Kidney epithelial cell (primary cell): ENCODE data around the gene LCOR. TPM values are rescaled to one million over a fixed set of nuclear protein-coding genes. Genes with fewer than 3 reads are reported as not detected.

ENCODE experiments used
- DNase-seq: peaks from one replicate; pipeline ENCODE4 v3.0.0-alpha.2; 2010; ENCODE audit warnings: low read depth
- H3K27me3 ChIP-seq: 2 replicates; pipeline ENCODE4 v1.6.0; 2011; ENCODE audit warnings: low read length; ENCODE audit not compliant: control insufficient read depth, insufficient read depth
- H3K36me3 ChIP-seq: 2 replicates; pipeline ENCODE4 v1.5.1; 2011; ENCODE audit warnings: low read length; ENCODE audit not compliant: control insufficient read depth, insufficient read depth
- H3K4me3 ChIP-seq: 2 replicates; pipeline ENCODE4 v1.5.1; 2011; ENCODE audit warnings: low read depth, mild to moderate bottlenecking, control low read depth, low read length
- total RNA-seq: library from RNA; depleted of rRNA; stranded (reverse); fragments of >200 nt; gene quantifications from 2 replicates; pipeline ENCODE4 v1.2.3, GENCODE V29; 2015
- TF ChIP-seq, protein P1 (sequence below): IDR thresholded peaks from 2 replicates; pipeline ENCODE4 v1.5.1; 2011; ENCODE audit warnings: mild to moderate bottlenecking, moderate library complexity, low read length, control low read depth, inconsistent platforms; ENCODE audit not compliant: insufficient read depth, poor library complexity, severe bottlenecking

LCOR gene
- total RNA-seq, 1 donor from 2014 or later = 29.8 TPM

DNA sequence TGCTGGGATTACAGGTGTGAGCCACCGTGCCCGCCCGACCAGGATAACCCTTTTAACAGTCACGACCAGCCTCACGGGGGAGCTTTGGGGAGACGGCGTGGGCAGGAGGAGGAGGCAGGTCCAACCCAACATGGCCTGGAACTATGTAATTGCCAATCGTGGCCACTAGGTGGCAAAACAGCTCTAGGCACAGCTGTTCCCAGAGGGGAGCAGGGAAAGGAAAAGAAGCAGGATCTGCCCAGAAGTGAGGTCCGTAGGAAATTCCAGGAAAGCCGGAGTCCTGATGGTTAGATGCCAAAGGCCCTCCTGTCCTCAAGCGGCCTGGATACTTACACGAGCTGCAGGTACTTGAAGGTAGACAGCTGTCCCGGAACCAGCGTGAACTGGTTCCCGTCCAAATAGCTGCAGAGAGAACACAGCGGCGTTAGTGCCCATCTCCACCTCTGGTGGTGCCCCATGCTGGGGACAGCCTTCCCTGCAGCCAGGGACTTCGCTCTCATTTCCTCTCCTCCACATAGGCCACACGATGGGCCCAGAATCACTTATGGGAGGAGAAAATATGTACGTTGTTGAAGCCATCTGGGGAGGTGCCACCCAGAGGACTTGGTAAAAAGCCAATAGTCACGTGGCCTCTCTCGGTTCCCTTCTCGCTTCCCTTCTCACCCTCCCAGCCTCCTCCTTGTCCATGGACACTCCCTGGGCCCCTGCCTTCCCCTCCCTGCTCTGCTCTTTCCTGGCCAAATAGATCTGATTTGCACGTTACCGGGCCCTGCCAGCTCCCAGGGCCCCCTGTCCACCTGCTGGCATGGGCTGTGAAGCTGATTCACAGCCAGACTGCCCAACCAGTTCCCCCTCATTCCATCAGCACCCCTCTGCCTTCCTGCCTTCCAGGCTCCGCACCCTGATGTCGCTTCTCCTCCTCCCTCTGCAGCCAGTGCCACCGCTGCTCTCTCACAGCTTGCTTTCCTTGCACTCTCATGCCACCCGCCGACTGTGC, 205.6 kb downstream of the LCOR start:
- Histone ChIP-seq H3K27me3 (peaks cover 8% of the 10 kb centered on the region), H3K36me3 (no peaks in the 10 kb centered on the region), H3K4me3 (no peak overlapping the region)
- DNase-seq = no peak
- TF ChIP-seq, protein P1, sequence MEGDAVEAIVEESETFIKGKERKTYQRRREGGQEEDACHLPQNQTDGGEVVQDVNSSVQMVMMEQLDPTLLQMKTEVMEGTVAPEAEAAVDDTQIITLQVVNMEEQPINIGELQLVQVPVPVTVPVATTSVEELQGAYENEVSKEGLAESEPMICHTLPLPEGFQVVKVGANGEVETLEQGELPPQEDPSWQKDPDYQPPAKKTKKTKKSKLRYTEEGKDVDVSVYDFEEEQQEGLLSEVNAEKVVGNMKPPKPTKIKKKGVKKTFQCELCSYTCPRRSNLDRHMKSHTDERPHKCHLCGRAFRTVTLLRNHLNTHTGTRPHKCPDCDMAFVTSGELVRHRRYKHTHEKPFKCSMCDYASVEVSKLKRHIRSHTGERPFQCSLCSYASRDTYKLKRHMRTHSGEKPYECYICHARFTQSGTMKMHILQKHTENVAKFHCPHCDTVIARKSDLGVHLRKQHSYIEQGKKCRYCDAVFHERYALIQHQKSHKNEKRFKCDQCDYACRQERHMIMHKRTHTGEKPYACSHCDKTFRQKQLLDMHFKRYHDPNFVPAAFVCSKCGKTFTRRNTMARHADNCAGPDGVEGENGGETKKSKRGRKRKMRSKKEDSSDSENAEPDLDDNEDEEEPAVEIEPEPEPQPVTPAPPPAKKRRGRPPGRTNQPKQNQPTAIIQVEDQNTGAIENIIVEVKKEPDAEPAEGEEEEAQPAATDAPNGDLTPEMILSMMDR = peak; percentile 84

DNA sequence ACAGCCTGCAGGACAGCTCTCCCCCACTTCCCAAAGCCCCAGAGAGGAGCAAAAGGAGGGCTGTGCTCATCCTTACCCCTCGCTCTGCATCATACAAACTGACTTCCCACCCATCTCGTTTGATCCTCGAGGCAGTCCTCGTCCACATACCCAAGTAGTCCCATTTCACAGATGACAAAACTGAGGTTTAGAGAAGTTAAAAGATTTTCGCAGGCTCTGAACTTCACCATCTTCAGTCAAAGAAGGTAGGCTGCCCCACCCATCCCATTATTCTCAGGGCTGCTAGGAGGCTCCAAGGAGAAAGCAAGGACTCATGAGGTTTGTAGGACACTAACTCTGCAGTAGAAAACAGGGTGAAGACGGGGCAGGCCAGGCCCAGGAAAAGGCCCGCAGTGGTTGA, 206.6 kb downstream of the LCOR start:
- no peak for DNase-seq
- H3K4me3 ChIP-seq = no peak overlapping the region
- peaks cover 9% of the 10 kb centered on the region for H3K27me3 ChIP-seq
- TF ChIP-seq, protein P1 = no peak
- H3K36me3 ChIP-seq = no peaks in the 10 kb centered on the region

DNA sequence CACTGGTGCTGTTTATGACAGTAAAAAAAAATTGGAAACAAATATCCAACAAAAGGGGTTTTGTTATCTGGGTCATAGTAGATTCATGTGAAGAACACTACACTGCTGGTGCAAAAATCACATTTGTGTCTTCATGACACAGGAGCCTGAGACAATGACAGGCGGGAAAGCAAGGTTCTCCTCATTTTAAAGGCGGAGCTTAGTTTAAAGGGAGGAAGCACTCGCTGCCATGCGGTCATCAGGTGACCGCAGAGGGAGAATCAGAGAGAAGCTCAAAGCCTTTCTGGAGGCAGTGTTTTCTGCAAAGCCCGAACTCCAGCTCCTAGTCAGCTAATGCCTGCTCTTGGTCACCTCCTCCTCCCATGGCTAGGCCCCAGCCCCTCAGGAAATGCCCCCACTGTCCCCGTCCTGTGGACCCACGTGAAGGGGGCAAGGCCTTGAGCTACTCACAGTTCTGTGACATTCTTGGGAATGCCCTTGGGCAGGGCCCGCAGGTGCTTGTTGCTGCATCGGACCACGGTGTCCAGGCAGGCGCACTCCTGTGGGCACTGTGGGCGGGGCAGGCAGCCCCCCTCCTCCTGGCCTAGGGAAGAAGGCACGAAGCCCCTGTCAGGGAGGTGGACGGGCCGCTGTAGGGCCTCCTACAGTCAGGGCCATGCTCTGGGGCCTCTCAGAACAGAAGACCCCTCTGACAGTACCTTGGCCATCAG, 207.6 kb downstream of the LCOR start:
- DNase-seq = no peak
- TF ChIP-seq, protein P1 = no peak
- H3K36me3 ChIP-seq = no peaks in the 10 kb centered on the region
- H3K4me3 ChIP-seq = no peak overlapping the region
- peaks cover 10% of the 10 kb centered on the region for H3K27me3 ChIP-seq

DNA sequence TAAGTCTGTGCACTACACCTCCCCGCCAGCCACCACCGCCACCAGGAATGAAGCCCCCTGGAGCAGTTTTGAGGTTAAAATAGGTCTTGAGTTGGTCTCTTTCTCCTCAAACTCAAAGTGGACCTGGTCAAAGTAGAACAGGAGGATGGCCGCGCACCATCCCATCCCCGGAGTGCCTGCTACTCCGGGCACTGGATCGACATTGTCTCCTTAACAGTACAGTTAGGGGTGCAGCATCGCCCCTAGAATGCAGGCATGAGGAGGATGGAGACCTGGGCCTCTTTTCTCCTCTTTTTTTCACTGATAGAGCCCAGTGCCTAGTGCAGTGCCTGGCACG, 208.1 kb downstream of the LCOR start:
- DNase-seq = no peak
- no peak overlapping the region for H3K4me3 ChIP-seq
- TF ChIP-seq, protein P1 = no peak
- H3K27me3 ChIP-seq = peaks cover 10% of the 10 kb centered on the region
- no peaks in the 10 kb centered on the region for H3K36me3 ChIP-seq

DNA sequence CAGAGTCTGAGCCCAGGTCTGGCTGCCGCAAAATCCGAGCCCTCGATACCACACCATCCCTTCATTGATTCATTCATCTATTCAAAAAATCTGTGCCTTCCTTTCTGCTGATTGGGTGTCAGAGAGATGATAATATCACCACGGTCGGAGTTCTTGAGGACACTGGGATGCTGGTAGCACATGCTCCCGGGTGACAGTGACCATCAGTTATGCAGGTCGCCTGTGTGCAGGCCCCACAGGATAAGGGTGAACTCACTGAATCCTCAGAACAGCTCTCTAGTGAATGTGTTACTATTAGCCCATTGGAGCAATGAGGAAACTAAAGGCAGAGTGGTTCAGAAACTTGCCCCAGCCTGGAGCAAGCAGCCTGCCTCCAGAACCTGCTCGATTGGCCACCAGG, 208.6 kb downstream of the LCOR start:
- peaks cover 10% of the 10 kb centered on the region for H3K27me3 ChIP-seq
- H3K36me3 ChIP-seq = no peaks in the 10 kb centered on the region
- no peak overlapping the region for H3K4me3 ChIP-seq
- no peak for DNase-seq
- TF ChIP-seq, protein P1 = no peak
